ENCODE measurements around the gene ZGPAT.
A peak's percentile ranks its signal among the peaks of the same experiment; 100 is the strongest.

The ZGPAT gene

DNA sequence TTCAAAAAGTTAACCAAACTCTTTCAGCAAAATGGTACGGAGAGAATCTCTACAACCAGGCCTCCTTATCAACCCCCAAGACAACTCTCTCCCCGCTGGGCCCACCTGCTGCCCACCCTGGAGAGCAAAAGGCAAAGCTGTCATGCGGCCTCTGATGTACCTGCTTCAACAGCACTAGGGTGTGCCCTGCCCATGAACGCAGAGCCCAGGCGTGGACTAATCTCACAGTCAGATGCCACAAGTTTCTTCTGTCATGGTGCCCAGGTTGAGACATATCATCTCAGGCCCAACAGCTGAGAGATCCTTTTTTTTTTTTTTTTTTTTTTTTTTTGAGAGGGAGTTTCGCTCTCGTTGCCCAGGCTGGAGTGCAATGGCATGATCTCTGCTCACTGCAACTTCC is 58.1 kb downstream of the ZGPAT start:
- peaks cover 10% of the 10 kb centered on the region for H3K9me3 Mint-ChIP-seq
- DNase-seq = no peak
- no peaks in the 10 kb centered on the region for H3K27me3 Mint-ChIP-seq (ENCODE audit: low read depth, poor library complexity)
- no peak overlapping the region for H3K27ac Mint-ChIP-seq
- H3K36me3 Mint-ChIP-seq (ENCODE audit: low read depth) = peaks cover 71% of the 10 kb centered on the region
- peaks cover 4% of the 10 kb centered on the region for H3K4me1 Mint-ChIP-seq
- H3K4me3 Mint-ChIP-seq = no peak overlapping the region
- TF ChIP-seq, protein P1, sequence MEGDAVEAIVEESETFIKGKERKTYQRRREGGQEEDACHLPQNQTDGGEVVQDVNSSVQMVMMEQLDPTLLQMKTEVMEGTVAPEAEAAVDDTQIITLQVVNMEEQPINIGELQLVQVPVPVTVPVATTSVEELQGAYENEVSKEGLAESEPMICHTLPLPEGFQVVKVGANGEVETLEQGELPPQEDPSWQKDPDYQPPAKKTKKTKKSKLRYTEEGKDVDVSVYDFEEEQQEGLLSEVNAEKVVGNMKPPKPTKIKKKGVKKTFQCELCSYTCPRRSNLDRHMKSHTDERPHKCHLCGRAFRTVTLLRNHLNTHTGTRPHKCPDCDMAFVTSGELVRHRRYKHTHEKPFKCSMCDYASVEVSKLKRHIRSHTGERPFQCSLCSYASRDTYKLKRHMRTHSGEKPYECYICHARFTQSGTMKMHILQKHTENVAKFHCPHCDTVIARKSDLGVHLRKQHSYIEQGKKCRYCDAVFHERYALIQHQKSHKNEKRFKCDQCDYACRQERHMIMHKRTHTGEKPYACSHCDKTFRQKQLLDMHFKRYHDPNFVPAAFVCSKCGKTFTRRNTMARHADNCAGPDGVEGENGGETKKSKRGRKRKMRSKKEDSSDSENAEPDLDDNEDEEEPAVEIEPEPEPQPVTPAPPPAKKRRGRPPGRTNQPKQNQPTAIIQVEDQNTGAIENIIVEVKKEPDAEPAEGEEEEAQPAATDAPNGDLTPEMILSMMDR (IDR thresholded peaks at IDR 0.05) = no peak

DNA sequence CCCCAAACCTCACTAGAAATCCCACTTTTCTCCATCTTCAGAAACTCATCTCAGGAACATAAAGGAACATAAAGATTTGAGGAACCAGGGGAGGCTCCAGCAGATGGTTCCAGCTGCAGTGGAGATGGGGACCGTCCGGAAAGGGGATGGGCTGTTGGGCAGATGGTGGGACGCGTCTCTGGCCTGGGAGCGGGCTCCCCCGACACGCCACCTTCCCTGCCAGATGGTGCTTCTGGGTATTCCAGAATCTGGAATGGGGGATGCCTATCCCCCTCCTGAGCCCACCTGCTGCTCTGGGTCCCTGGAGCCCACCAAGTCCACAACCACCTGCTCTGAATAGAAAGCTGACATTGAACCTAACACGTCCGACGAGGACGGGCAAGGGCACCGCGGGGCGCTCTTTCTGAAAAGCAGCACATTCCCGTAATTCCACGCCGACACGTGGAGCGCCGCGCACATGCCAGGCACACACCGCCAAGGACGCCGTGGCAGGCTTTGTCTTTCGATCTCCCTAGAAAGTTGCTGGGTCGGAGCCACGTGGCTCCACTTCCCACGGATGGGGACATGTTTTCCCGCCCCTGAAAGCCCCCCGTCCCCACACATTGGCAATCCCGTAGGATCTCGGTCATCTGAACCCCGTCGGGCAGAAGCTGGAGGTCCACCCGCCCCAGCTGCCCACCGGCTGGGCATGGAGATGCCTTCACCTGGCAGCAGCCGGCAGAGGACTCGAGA is 59.0 kb downstream of the ZGPAT start:
- no peak for DNase-seq
- peaks cover 4% of the 10 kb centered on the region for H3K4me1 Mint-ChIP-seq
- H3K27ac Mint-ChIP-seq = peak overlapping the region; percentile 48
- H3K27me3 Mint-ChIP-seq (ENCODE audit: low read depth, poor library complexity) = no peaks in the 10 kb centered on the region
- TF ChIP-seq, protein P1 (IDR thresholded peaks at IDR 0.05) = no peak
- H3K9me3 Mint-ChIP-seq = peaks cover 3% of the 10 kb centered on the region
- H3K36me3 Mint-ChIP-seq (ENCODE audit: low read depth) = peaks cover 61% of the 10 kb centered on the region
- no peak overlapping the region for H3K4me3 Mint-ChIP-seq

DNA sequence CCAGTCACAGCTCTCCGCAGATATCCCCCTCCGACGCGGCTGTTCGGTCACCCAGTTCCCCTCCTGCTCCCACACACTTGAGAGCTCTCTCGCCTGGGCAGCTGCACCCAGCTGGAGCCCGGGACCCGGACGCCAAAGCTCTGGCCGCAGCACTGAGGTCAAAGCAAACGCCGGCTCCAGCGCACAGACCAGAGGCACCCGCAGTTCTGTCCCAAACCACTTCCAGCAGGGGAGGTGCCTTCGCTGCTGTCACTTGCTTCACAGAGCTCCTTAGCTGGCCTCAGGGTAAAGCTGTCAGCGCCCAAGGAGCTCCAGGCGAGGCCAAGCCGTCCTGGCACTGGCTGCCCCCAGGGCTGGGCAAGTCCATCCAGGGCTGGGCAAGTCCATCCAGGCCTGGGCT is 59.6 kb downstream of the ZGPAT start:
- no peak for DNase-seq
- TF ChIP-seq, protein P1 (IDR thresholded peaks at IDR 0.05) = no peak

DNA sequence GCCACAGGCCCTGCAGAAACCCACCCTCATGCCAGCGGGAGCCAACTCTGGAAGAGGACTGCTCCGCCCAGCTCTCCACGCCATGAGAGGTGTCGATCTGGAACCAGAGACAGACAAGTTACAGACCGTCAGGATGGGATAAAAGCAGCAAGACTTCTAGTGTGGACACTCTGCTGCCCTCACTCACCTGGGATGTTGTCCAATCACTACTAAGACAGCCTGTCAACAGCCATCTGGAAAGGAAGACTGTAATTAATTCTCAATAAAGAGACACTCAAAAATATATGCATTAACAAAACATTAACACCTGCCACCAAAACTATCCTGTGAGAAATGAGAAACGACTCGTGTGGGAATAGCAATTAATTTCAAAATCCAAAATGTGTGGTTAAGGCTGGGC is 60.0 kb downstream of the ZGPAT start:
- H3K4me3 Mint-ChIP-seq = no peak overlapping the region

More for the DNA sequence above, 59.6 kb downstream of the ZGPAT start:
- H3K36me3 Mint-ChIP-seq (ENCODE audit: low read depth) = peaks cover 55% of the 10 kb centered on the region
- no peak overlapping the region for H3K4me3 Mint-ChIP-seq
- peak overlapping the region; percentile 48 for H3K27ac Mint-ChIP-seq
- no peaks in the 10 kb centered on the region for H3K27me3 Mint-ChIP-seq (ENCODE audit: low read depth, poor library complexity)
- peaks cover 5% of the 10 kb centered on the region for H3K4me1 Mint-ChIP-seq
- H3K9me3 Mint-ChIP-seq = peaks cover 3% of the 10 kb centered on the region

DNA sequence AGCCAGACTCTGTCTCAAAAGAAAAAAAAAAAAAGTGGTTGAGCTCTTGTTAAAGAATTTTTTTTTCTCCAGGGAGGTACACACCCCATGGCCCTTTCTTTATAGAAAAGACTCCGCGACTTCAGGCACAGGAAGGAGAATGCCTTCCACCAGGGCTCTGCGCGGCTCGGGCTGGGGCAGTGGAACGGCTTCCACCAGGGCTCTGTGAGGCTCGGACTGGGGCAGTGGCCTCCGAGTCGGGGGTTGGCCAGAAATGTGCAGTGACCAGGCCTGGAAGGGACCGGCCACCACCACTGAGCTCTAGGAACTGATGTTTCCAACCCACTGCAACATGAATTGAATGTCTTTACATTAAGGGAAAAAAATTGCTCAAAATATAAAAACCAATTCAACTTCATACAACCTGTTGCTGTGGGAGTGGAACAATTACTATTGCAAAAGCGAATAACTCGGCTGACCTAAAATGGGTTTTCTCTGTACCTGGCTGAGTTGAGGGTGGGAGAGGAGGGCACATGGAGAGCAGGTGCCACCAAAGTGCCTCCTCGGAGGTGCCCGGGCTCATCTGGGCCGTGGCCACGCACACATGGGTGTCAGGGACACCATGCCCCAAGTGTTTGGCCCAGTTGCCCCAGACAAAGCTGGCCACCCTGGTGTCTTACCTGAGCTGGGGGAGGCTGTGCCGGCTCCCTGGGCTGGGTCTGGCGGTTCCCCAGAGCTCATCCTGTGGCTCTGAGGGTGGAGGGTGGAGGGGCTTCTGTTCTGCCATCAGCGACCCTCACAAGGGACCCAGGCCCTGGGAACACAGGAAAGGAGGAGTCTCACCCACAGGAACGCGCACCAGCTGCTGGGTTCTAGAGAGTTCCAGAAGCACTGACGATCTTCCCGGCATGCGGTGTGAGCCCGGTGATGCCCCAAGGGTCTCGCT is 61.0 kb downstream of the ZGPAT start:
- no peak overlapping the region for H3K4me3 Mint-ChIP-seq
- H3K36me3 Mint-ChIP-seq (ENCODE audit: low read depth) = peaks cover 41% of the 10 kb centered on the region
- H3K27ac Mint-ChIP-seq = no peak overlapping the region
- H3K27me3 Mint-ChIP-seq (ENCODE audit: low read depth, poor library complexity) = no peaks in the 10 kb centered on the region
- TF ChIP-seq, protein P1 (IDR thresholded peaks at IDR 0.05) = no peak
- H3K4me1 Mint-ChIP-seq = peaks cover 9% of the 10 kb centered on the region
- DNase-seq = no peak
- no peaks in the 10 kb centered on the region for H3K9me3 Mint-ChIP-seq

More for the DNA sequence above, 60.0 kb downstream of the ZGPAT start:
- Mint-ChIP-seq H3K27ac (peak overlapping the region; percentile 64), H3K27me3 (ENCODE audit: low read depth, poor library complexity) (no peaks in the 10 kb centered on the region), H3K36me3 (ENCODE audit: low read depth) (peaks cover 51% of the 10 kb centered on the region), H3K9me3 (peaks cover 3% of the 10 kb centered on the region), H3K4me1 (peaks cover 9% of the 10 kb centered on the region)
- DNase-seq = no peak
- TF ChIP-seq, protein P1 (IDR thresholded peaks at IDR 0.05) = no peak
